IMR-90 (cell line): ENCODE measurements around the gene LRRC4C. TPM values are rescaled to one million over a fixed set of nuclear protein-coding genes. Genes with fewer than 3 reads are reported as not detected.

Experiments used
- ATAC-seq: fragments of 200-7000 bp; cut with Tn5 transposase; 2 replicates; pipeline ENCODE4 v1.9.1; 2020; ENCODE audit warnings: low read depth, mild to moderate bottlenecking, moderate library complexity
- BruUV-seq: library from RNA; stranded (reverse); fragments of 400-500 nt; replicated peaks from 2 replicates; lab custom pipeline; 2021; lab: Mats Ljungman, UMichigan
- CTCF ChIA-PET: fragments of 300-600 bp; formaldehyde crosslinking; extraction: SDS; loops from one replicate; lab custom pipeline; 2021; ENCODE audit warnings: antibody characterized with exemption; lab: Yijun Ruan, JAX
- POLR2A ChIA-PET: fragments of 300-600 bp; sonication (Branson Sonifier 250); formaldehyde crosslinking; loops from one replicate; lab custom pipeline; 2022; ENCODE audit warnings: antibody characterized with exemption; ENCODE audit not compliant: unreplicated experiment; lab: Charles Lee
- DNase-seq: peaks from one replicate; pipeline ENCODE4 v3.0.0; 2013
- H2AFZ ChIP-seq: replicated peaks from 2 replicates; pipeline ENCODE3; 2013; ENCODE audit warnings: low read length, mild to moderate bottlenecking; ENCODE audit not compliant: poor library complexity
- H2AK5ac ChIP-seq: 2 replicates; pipeline ENCODE4 v1.6.1; 2013; ENCODE audit warnings: low read depth, low read length, inconsistent platforms
- H2AK9ac ChIP-seq: replicated peaks from 2 replicates; pipeline ENCODE3; 2013; ENCODE audit warnings: mild to moderate bottlenecking, low read depth, low read length, moderate library complexity; ENCODE audit not compliant: poor library complexity
- H2BK120ac ChIP-seq: 2 replicates; pipeline ENCODE4 v1.6.1; 2013; ENCODE audit warnings: low read depth, low read length, inconsistent platforms
- H2BK15ac ChIP-seq: 3 replicates; pipeline ENCODE4 v1.6.1; 2013; ENCODE audit warnings: low read depth, low read length, inconsistent platforms
- H2BK20ac ChIP-seq: 2 replicates; pipeline ENCODE4 v1.6.1; 2013; ENCODE audit warnings: low read depth, mild to moderate bottlenecking, inconsistent platforms, low read length, moderate library complexity
- H2BK5ac ChIP-seq: 2 replicates; pipeline ENCODE4 v1.6.1; 2013; ENCODE audit warnings: mild to moderate bottlenecking, low read depth, low read length, inconsistent platforms; ENCODE audit not compliant: poor library complexity, severe bottlenecking
- H3K14ac ChIP-seq: replicated peaks from 2 replicates; pipeline ENCODE4 v1.6.1; 2013; ENCODE audit warnings: low read depth, low read length, inconsistent platforms
- H3K18ac ChIP-seq: 2 replicates; pipeline ENCODE4 v1.6.1; 2013; ENCODE audit warnings: low read depth, low read length, control low read depth
- H3K23ac ChIP-seq: 2 replicates; pipeline ENCODE4 v1.6.1; 2013; ENCODE audit warnings: low read depth, low read length, inconsistent platforms
- H3K27ac ChIP-seq: 2 replicates; pipeline ENCODE4 v1.5.1; 2013; ENCODE audit warnings: mild to moderate bottlenecking, control low read depth, low read length; ENCODE audit not compliant: insufficient read depth
- H3K27me3 ChIP-seq: 2 replicates; pipeline ENCODE4 v1.6.1; 2013; ENCODE audit warnings: low read length; ENCODE audit not compliant: control insufficient read depth, insufficient read depth
- H3K36me3 ChIP-seq: 2 replicates; pipeline ENCODE4 v1.6.1; 2013; ENCODE audit warnings: low read length, mixed read lengths; ENCODE audit not compliant: control insufficient read depth, insufficient read depth
- H3K4ac ChIP-seq: 2 replicates; pipeline ENCODE4 v1.6.1; 2013; ENCODE audit warnings: low read depth, low read length, inconsistent platforms
- H3K4me1 ChIP-seq: 2 replicates; pipeline ENCODE4 v1.6.1; 2013; ENCODE audit warnings: low read length, mixed read lengths; ENCODE audit not compliant: control insufficient read depth, insufficient read depth
- H3K4me2 ChIP-seq: 2 replicates; pipeline ENCODE4 v1.6.1; 2013; ENCODE audit warnings: low read depth, mild to moderate bottlenecking, control low read depth, low read length, moderate library complexity
- H3K4me3 ChIP-seq: 2 replicates; pipeline ENCODE4 v1.5.1; 2013; ENCODE audit warnings: low read depth, mild to moderate bottlenecking, control low read depth, low read length, moderate library complexity; ENCODE audit not compliant: insufficient read depth
- H3K56ac ChIP-seq: 2 replicates; pipeline ENCODE4 v1.6.1; 2013; ENCODE audit warnings: low read length, inconsistent platforms; ENCODE audit not compliant: insufficient read depth; ENCODE audit errors: extremely low read depth
- H3K79me1 ChIP-seq, 2 experiments: 2 replicates each; pipeline ENCODE4 v1.6.1; 2013; ENCODE audit warnings: low read length in 2 of 2, inconsistent platforms in 1 of 2, low read depth in 1 of 2
- H3K9ac ChIP-seq: 2 replicates; pipeline ENCODE4 v1.6.1; 2013; ENCODE audit warnings: low read depth, low read length, control low read depth
- H3K9me1 ChIP-seq: 2 replicates; pipeline ENCODE4 v1.6.1; 2013; ENCODE audit warnings: low read length, inconsistent platforms; ENCODE audit not compliant: insufficient read depth
- H3K9me3 ChIP-seq: 2 replicates; pipeline ENCODE4 v1.6.1; 2013; ENCODE audit warnings: low read length; ENCODE audit not compliant: control insufficient read depth, insufficient read depth
- H4K20me1 ChIP-seq: 2 replicates; pipeline ENCODE4 v1.6.1; 2013; ENCODE audit warnings: low read length, inconsistent platforms; ENCODE audit not compliant: insufficient read depth
- H4K5ac ChIP-seq: 2 replicates; pipeline ENCODE4 v1.6.1; 2013; ENCODE audit warnings: mild to moderate bottlenecking, low read depth, low read length, control low read depth
- H4K8ac ChIP-seq, 2 experiments: 2 replicates each; pipeline ENCODE4 v1.6.1; 2013; ENCODE audit warnings: low read depth in 2 of 2, low read length in 2 of 2, control low read depth in 1 of 2, inconsistent platforms in 1 of 2
- H4K91ac ChIP-seq: 2 replicates; pipeline ENCODE4 v1.6.1; 2013; ENCODE audit warnings: low read depth, low read length, inconsistent platforms; ENCODE audit not compliant: insufficient read depth
- BHLHE40 ChIP-seq: fragments of 150-350 bp; IDR thresholded peaks from 2 replicates; pipeline ENCODE4 v1.6.1; 2016; ENCODE audit warnings: mild to moderate bottlenecking, low read depth, low read length
- CHD1 ChIP-seq: IDR thresholded peaks from 2 replicates; pipeline ENCODE4 v1.6.1; 2012; ENCODE audit warnings: low read depth, low read length, improper control_type of control experiment
- CTCF ChIP-seq: conservative IDR thresholded peaks from 2 replicates; pipeline ENCODE4 v1.5.1; 2012; ENCODE audit warnings: mild to moderate bottlenecking, low read depth, low read length, improper control_type of control experiment
- FOS ChIP-seq: fragments of 150-350 bp; IDR thresholded peaks from 2 replicates; pipeline ENCODE4 v1.6.1; 2016; ENCODE audit warnings: low read depth, low read length
- MXI1 ChIP-seq: IDR thresholded peaks from 2 replicates; pipeline ENCODE4 v1.6.1; 2012; ENCODE audit warnings: low read depth, mild to moderate bottlenecking, low read length, moderate library complexity, borderline replicate concordance
- POLR2A ChIP-seq: IDR thresholded peaks from 2 replicates; pipeline ENCODE4 v1.6.1; 2012; ENCODE audit warnings: mild to moderate bottlenecking, low read depth, low read length
- RAD21 ChIP-seq: IDR thresholded peaks from 2 replicates; pipeline ENCODE4 v1.6.1; 2012; ENCODE audit warnings: low read length, improper control_type of control experiment
- RCOR1 ChIP-seq: IDR thresholded peaks from 2 replicates; pipeline ENCODE4 v1.6.1; 2012; ENCODE audit warnings: mild to moderate bottlenecking, low read length, improper control_type of control experiment; ENCODE audit not compliant: insufficient replicate concordance
- USF2 ChIP-seq: fragments of 150-350 bp; IDR thresholded peaks from 2 replicates; pipeline ENCODE4 v1.6.1; 2017; ENCODE audit warnings: mild to moderate bottlenecking, antibody characterized with exemption, low read length, low read depth
- dilution Hi-C: fragments of 300-500 bp; cut with HindIII; formaldehyde crosslinking; loops from one replicate; pipeline ENCODE4 v1.14.3; 2018; ENCODE audit warnings: low sequenced_read_pairs; ENCODE audit not compliant: unreplicated experiment
- in situ Hi-C: fragments of 300-500 bp; cut with MboI; formaldehyde crosslinking; loops from 3 replicates; pipeline ENCODE4 v1.14.3; 2019; ENCODE audit warnings: low sequenced_read_pairs, inconsistent platforms, mixed read lengths
- intact Hi-C: fragments of 100-400 bp; cut with micrococcal nuclease; formaldehyde crosslinking; loops from 2 replicates; pipeline ENCODE4 v1.10.0; 2022
- polyA plus RNA-seq, 3 experiments: library from polyadenylated mRNA; depleted of rRNA; stranded (reverse); fragments of >200 nt; gene quantifications; 2 replicates each; pipeline ENCODE4 v1.2.3, GENCODE V29; 2012; ENCODE audit warnings: low replicate concordance in 1 of 3
- total RNA-seq: library from RNA; depleted of rRNA; stranded (reverse); fragments of >200 nt; gene quantifications from 2 replicates; pipeline ENCODE4 v1.2.3, GENCODE V29; 2012

LRRC4C gene
- total and polyA plus RNA-seq, 2 of the 4 experiments (the other 2 are of a cell fraction), result under 0.01 to 0.03 TPM

- H3K56ac ChIP-seq, result no peak overlapping the region
- H2BK5ac ChIP-seq, result no peak overlapping the region
- ATAC-seq (no peak), DNase-seq (no peak)
- H3K27ac ChIP-seq, result no peak overlapping the region
- no peaks in the 10 kb centered on the region for H4K20me1 ChIP-seq
- H2AK5ac ChIP-seq, result no peak overlapping the region
- no peak overlapping the region for H3K14ac ChIP-seq
- no peaks in the 10 kb centered on the region for H3K9me1 ChIP-seq
- BruUV-seq, result no TSS peak
- no peak overlapping the region for H4K91ac ChIP-seq
- H3K27me3 ChIP-seq, result no peaks in the 10 kb centered on the region
- ChIA-PET POLR2A (interaction anchor here (0.5 kb wide), 1 partner anchor 19 kb away, joined by 3 read pairs; no protein-coding TSS in a partner anchor), CTCF (no interaction called here)
- H3K18ac ChIP-seq, result no peak overlapping the region
- in situ Hi-C loops (no loop called here), dilution Hi-C loops (no loop called here), intact Hi-C loops (no loop called here)
- no peaks in the 10 kb centered on the region for H3K79me1 ChIP-seq
- no peak overlapping the region for H2AK9ac ChIP-seq
- no peak overlapping the region for H3K4me3 ChIP-seq
- H3K4ac ChIP-seq, result no peak overlapping the region
- H3K23ac ChIP-seq, result no peak overlapping the region
- H2BK120ac ChIP-seq, result no peak overlapping the region
- 0 out of 2 replicates have a peak, but pooled peaks cover 2% of the 10 kb centered on the region for H3K9me3 ChIP-seq
- TF ChIP-seq RAD21 (no peak), USF2 (no peak), CHD1 (no peak), BHLHE40 (no peak), RCOR1 (no peak), POLR2A (no peak), FOS (no peak), MXI1 (no peak), CTCF (no peak)
- H2AFZ ChIP-seq, result no peak overlapping the region
- H4K8ac ChIP-seq, result no peak overlapping the region
- no peak overlapping the region for H3K4me2 ChIP-seq
- H4K5ac ChIP-seq, result no peak overlapping the region
- H2BK15ac ChIP-seq, result no peak overlapping the region
- H2BK20ac ChIP-seq, result no peak overlapping the region
- no peaks in the 10 kb centered on the region for H3K4me1 ChIP-seq
- H3K36me3 ChIP-seq, result no peaks in the 10 kb centered on the region
- no peak overlapping the region for H3K9ac ChIP-seq
Observed at GRCh38 chr11:41050791-41051190, 408.7 kb downstream of the LRRC4C start.
